ENCODE data around the gene LELP1.

DNA sequence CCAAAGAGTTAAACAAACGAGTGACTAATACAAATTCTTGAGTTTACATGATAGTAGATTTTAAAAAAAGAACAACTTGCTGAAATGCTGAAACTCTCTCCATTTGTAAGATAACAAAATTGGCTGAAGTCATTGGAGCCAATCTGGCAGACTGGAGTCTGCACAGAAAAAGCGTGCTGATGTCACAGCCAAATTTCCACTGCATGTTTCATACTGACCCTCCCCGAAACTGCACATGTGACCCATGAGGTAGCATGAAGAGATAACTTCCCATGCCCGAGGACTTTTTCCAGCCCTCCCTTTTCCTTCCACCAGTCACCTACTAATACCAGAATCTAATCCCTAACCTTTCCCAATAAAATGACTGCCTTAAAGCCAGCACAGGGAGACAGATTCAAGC is 1.2 kb upstream of the LELP1 start:
- TF ChIP-seq CTCF (conservative IDR thresholded peaks at IDR 0.05; ENCODE audit: low read depth, low read length) (no peak), EZH2 (IDR thresholded peaks at IDR 0.05; ENCODE audit: borderline replicate concordance, low read depth, low read length, poor library complexity, severe bottlenecking) (no peak)
